Gastroesophageal sphincter (tissue), 3 donors: ENCODE results near the gene DCAF7.

Experiments
- POLR2AphosphoS5 ChIP-seq: sonication (generic); formaldehyde crosslinking; IDR thresholded peaks from one replicate; pipeline ENCODE4 v1.6.1; 2017; ENCODE audit warnings: antibody characterized with exemption
- TF ChIP-seq, protein P1 (sequence below), 4 experiments: fragments of 200-600 bp in 2 of 4; fragments of 450-650 bp in 2 of 4; sonication (generic) in 1 of 4; IDR thresholded peaks; one replicate each; pipeline ENCODE4 v1.5.1; 2017 to 2019; ENCODE audit warnings: antibody characterized with exemption in 4 of 4, mild to moderate bottlenecking in 2 of 4, moderate library complexity in 2 of 4

DNA sequence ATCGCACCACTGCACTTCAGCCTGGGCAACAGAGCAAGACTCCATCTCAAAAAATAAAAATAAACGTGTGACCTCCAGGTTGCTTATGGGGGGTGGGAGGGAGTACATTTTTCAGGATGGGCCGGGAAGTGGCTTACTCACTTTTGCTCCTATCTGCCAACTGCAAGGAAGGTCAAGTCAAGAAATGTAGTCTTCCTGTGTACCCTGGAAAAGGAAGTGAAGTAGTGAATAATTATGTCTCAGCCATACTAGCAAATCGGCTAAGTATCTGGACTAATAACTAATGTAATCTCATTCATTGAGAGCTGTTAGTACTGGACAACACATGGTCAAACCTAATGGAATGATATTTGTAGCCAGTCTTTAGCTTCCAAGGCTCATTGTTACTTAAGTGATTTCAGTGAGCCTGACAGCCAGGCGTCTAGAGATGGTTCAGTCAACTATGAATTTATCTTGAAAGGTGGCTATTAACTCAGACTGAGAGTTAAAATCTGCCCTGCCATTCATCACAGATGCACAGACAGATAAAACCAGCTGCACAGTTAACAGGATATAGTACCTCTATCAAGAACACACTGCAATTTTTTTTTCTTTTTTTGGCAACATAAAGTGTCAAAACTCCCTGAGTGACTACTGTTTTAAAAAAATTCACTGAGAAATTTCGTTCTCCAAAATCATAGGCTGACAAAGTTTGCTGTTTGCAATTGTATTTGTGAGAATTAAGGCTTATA is 46.7 kb downstream of the DCAF7 start:
- TF ChIP-seq, protein P1, sequence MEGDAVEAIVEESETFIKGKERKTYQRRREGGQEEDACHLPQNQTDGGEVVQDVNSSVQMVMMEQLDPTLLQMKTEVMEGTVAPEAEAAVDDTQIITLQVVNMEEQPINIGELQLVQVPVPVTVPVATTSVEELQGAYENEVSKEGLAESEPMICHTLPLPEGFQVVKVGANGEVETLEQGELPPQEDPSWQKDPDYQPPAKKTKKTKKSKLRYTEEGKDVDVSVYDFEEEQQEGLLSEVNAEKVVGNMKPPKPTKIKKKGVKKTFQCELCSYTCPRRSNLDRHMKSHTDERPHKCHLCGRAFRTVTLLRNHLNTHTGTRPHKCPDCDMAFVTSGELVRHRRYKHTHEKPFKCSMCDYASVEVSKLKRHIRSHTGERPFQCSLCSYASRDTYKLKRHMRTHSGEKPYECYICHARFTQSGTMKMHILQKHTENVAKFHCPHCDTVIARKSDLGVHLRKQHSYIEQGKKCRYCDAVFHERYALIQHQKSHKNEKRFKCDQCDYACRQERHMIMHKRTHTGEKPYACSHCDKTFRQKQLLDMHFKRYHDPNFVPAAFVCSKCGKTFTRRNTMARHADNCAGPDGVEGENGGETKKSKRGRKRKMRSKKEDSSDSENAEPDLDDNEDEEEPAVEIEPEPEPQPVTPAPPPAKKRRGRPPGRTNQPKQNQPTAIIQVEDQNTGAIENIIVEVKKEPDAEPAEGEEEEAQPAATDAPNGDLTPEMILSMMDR (IDR thresholded peaks at IDR 0.05) = no peak
- TF ChIP-seq POLR2AphosphoS5 = no peak
